Neural progenitor cell (in vitro differentiated cells): ENCODE data around the gene FCAMR.

ENCODE experiments used
- CTCF ChIP-seq: fragments of 200-600 bp; sonication (generic); IDR thresholded peaks from 2 replicates; pipeline ENCODE4 v1.5.1; 2017; ENCODE audit warnings: antibody characterized with exemption, mild to moderate bottlenecking
- EZH2 ChIP-seq: fragments of 200-600 bp; sonication (generic); IDR thresholded peaks from 2 replicates; pipeline ENCODE4 v1.6.1; 2017; ENCODE audit warnings: antibody characterized with exemption, mild to moderate bottlenecking, moderate library complexity
- EZH2phosphoT487 ChIP-seq: fragments of 200-600 bp; sonication (generic); IDR thresholded peaks from 2 replicates; pipeline ENCODE4 v1.6.1; 2017; ENCODE audit warnings: antibody characterized with exemption

- TF ChIP-seq CTCF (no peak), EZH2 (no peak), EZH2phosphoT487 (no peak)
These were observed 1.2 kb downstream of the FCAMR start for GRCh38 chr1:206969090-206969489.
